ENCODE results near the gene TLL2. TPM values are rescaled to one million over a fixed set of nuclear protein-coding genes. Genes with fewer than 3 reads are reported as not detected.

TLL2 gene
- total RNA-seq, 2 donors from 2014 or later, result 0.24 to 0.96 TPM

DNA sequence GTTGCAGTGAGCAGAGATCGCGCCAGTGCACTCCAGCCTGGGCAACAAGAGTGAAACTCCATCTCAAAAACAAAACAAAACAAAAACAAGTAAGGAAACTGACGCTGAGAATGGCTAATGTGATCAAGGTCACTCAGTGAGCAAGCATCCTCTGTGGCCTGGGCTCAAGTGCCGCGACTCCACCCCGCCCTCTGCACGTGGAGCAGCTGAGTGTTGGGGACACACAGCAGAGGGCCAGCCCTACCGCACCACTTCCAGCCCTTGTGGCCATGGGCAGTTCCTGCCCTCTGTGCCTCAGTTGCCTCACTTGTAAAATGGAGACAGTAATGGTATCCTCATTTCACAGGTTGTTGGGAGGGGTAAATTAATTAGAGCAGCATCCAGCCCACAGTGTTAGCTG, 134.0 kb downstream of the TLL2 start:
- no peaks in the 10 kb centered on the region for H3K27me3 ChIP-seq
- peaks cover 0 to 11% of the 10 kb centered on the region in 2 donors for H3K4me1 ChIP-seq
- DNase-seq (ENCODE audit: low spot score), result no peak
- no peak overlapping the region for H3K27ac ChIP-seq
- no peaks in the 10 kb centered on the region for H3K9me3 ChIP-seq
- H3K36me3 ChIP-seq, result no peaks in the 10 kb centered on the region
- TF ChIP-seq, protein P1, sequence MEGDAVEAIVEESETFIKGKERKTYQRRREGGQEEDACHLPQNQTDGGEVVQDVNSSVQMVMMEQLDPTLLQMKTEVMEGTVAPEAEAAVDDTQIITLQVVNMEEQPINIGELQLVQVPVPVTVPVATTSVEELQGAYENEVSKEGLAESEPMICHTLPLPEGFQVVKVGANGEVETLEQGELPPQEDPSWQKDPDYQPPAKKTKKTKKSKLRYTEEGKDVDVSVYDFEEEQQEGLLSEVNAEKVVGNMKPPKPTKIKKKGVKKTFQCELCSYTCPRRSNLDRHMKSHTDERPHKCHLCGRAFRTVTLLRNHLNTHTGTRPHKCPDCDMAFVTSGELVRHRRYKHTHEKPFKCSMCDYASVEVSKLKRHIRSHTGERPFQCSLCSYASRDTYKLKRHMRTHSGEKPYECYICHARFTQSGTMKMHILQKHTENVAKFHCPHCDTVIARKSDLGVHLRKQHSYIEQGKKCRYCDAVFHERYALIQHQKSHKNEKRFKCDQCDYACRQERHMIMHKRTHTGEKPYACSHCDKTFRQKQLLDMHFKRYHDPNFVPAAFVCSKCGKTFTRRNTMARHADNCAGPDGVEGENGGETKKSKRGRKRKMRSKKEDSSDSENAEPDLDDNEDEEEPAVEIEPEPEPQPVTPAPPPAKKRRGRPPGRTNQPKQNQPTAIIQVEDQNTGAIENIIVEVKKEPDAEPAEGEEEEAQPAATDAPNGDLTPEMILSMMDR (IDR thresholded peaks at IDR 0.05), result no peak
- no peak overlapping the region for H3K4me3 ChIP-seq

DNA sequence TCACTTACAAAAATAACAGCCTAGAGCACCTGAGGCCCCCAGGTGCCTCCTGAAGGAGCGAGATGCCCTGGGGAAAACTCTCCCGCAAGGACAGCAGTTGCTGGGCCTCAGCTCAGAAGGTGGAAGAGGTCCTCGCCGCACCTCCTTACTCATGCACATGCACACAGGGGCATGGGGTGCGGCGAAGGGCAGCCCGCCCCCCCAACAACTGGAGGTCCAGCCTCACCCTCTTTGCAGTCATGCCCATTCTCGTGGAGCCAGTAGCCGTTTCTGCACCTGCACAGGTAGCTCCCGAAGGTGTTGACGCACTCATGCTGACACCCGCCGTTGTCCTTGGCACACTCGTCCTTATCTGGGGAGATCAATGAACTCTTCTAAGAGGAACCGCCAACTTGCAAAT, 135.0 kb downstream of the TLL2 start:
- DNase-seq (ENCODE audit: low spot score), result no peak
- H3K27ac ChIP-seq, result no peak overlapping the region
- no peak overlapping the region for H3K4me3 ChIP-seq
- H3K27me3 ChIP-seq, result no peaks in the 10 kb centered on the region
- no peaks in the 10 kb centered on the region for H3K36me3 ChIP-seq
- H3K9me3 ChIP-seq, result no peaks in the 10 kb centered on the region
- peaks cover 0 to 21% of the 10 kb centered on the region in 2 donors for H3K4me1 ChIP-seq
- TF ChIP-seq, protein P1 (IDR thresholded peaks at IDR 0.05), result no peak

GRCh38 chr10:96377816-96378294, 135.9 kb downstream of the TLL2 start:
- peaks cover 0 to 25% of the 10 kb centered on the region in 2 donors for H3K4me1 ChIP-seq
- no peak overlapping the region for H3K27ac ChIP-seq
- H3K9me3 ChIP-seq, result no peaks in the 10 kb centered on the region
- no peaks in the 10 kb centered on the region for H3K36me3 ChIP-seq
- no peak overlapping the region for H3K4me3 ChIP-seq
- DNase-seq (ENCODE audit: low spot score), result peak; percentile 61
- TF ChIP-seq, protein P1 (IDR thresholded peaks at IDR 0.05), result no peak
- H3K27me3 ChIP-seq, result no peaks in the 10 kb centered on the region

DNA sequence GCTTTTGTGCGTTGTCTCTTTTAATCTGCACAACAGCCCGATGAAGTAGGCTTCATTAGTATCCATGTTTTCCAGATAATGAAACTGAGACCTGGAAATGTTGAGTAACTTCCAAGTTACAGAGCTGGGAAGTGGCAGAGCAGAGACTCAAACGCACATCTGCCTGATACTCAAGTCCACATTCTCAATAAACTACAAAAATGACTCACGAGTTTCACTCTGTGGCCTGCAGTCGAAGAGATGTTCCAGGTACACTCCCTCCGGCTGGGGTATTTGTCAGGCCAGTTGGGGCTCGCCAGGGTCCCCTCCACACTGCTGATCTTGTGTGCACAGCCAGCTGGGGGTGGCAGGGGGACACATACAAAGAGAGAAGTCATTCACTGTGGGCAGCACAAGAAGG, 137.2 kb downstream of the TLL2 start:
- no peak for DNase-seq (ENCODE audit: low spot score)
- Histone ChIP-seq H3K4me1 (peaks cover 0 to 25% of the 10 kb centered on the region in 2 donors), H3K4me3 (no peak overlapping the region), H3K27me3 (no peaks in the 10 kb centered on the region), H3K36me3 (no peaks in the 10 kb centered on the region), H3K9me3 (no peaks in the 10 kb centered on the region), H3K27ac (no peak overlapping the region)
- TF ChIP-seq, protein P1 (IDR thresholded peaks at IDR 0.05), result no peak

- H3K4me1 ChIP-seq, result peaks cover 0 to 25% of the 10 kb centered on the region in 2 donors
- no peaks in the 10 kb centered on the region for H3K27me3 ChIP-seq
- H3K4me3 ChIP-seq, result peak overlapping the region; percentile 33 to 55
- peak; percentile 88 for DNase-seq (ENCODE audit: low spot score)
- no peaks in the 10 kb centered on the region for H3K9me3 ChIP-seq
- H3K36me3 ChIP-seq, result no peaks in the 10 kb centered on the region
- TF ChIP-seq, protein P1 (IDR thresholded peaks at IDR 0.05), result peak; percentile 97 to 98
- peak overlapping the region; percentile 55 to 57 for H3K27ac ChIP-seq
Observed at GRCh38 chr10:96374985-96375830, 138.5 kb downstream of the TLL2 start.
